GM18505 (cell line): ENCODE results near the gene CEACAM18.

ENCODE experiments used
- ATAC-seq: cut with Tn5 transposase; IDR thresholded peaks from one replicate; pipeline ENCODE4 v1.9.1; 2021; ENCODE audit not compliant: unreplicated experiment
- POLR2A ChIP-seq: IDR thresholded peaks from 4 replicates; pipeline ENCODE4 v1.6.1; 2011; ENCODE audit warnings: borderline replicate concordance; ENCODE audit not compliant: insufficient read depth, insufficient read length; ENCODE audit errors: extremely low read depth

Gene CEACAM18

GRCh38 chr19:51511353-51511752, 33.0 kb downstream of the CEACAM18 start:
- no peak for ATAC-seq
- TF ChIP-seq POLR2A = no peak

- ATAC-seq = no peak
Measured at GRCh38 chr19:51513968-51514367, 35.6 kb downstream of the CEACAM18 start.

DNA sequence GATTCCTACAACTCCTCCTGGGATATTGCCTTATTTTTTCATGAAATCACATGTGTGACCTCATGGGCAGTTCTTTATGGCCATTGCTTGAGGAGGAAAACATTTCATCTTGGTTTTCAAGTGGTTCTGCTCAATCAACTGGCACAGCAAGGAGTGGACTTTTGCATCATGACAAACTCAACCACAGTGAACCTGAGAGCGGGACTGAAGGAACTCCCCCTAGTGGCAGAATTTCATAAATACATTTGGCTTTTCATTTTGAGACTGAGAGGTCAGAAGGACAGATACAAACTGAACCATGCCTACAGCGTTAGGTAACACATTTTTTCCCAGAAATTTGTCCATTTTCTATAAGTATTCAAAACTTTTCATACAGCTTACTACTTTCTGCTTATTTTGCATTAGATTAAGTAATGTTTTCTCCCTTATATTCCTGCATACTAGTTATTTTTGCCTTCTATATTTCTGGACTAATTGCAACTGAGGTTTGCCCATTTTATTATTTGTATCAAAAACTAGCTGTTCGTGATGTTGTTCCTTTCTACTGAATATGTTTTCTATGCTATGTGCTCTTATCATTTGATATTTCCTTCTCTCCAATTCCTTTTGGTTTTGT, 36.6 kb downstream of the CEACAM18 start:
- no peak for TF ChIP-seq POLR2A
- ATAC-seq = no peak

More at GRCh38 chr19:51513968-51514367, 35.6 kb downstream of the CEACAM18 start:
- no peak for TF ChIP-seq POLR2A

- ATAC-seq = no peak
- TF ChIP-seq POLR2A = no peak
Measured at GRCh38 chr19:51520728-51521127, 42.4 kb downstream of the CEACAM18 start.

DNA sequence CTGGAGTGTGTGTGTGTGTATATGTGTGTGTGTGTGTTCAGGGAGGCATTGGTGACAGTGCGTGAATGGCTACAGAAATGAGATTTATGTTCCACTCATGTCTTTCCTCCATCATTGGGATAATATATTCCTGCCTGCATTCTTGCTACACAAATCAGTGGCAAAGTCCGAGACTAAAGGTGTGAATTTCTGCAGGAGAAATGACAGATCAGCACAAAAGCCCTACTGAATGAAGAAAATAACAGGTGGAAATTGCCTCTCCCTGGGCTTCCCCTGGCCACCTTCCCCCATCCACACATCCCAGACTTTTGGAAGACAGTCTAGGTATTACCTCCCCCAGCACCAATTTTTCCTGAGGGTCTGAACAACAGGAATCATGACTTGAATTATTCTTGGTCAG, 43.0 kb downstream of the CEACAM18 start:
- ATAC-seq = no peak
- no peak for TF ChIP-seq POLR2A

DNA sequence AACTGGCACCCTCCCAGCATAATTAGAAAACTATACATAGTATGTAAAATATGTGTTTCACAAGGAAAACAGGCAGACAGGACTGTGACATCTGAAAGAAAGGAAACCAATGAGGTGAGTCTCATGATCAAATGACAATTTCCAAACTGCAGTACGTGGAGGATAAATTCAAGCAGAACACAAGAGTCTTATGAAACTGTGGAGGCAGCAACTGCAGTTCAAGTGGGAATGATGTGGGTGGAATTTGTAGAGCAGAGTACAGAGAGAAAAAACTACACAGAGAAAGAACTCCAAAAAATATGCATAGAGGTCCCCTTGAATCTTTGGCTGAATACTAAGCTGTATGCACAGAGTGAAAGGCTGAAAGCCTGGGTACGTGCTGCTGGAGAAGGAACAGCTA, 43.4 kb downstream of the CEACAM18 start:
- TF ChIP-seq POLR2A = no peak
- no peak for ATAC-seq

DNA sequence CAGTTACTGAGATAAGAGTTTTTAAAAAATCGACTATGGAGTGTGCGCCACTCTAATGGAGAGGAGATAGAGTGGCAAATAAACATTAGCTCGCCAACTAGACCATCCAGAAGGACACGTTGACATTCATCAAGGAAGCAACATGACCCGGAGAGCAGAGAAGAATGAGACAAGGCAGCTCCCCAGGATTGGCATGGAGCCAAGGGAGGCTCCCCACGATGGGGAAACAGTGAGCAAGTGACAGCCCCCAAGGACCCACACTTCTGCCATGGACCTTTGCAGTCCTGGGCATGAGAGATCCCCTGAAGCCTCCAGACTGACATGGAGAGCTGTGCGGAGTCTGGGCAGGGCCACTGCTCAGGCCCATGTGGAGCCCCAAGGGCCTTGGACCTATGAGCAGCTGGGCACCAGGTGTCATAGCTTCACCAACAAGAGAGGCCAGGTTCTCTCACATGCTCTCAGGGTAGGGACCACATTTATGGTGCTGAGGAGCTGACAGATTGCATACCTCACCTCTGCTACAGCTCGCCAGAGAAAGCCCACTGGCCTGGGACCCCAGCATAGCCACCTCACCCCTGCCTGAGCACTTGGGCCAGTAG, 46.4 kb downstream of the CEACAM18 start:
- no peak for TF ChIP-seq POLR2A
- no peak for ATAC-seq

GRCh38 chr19:51525651-51526050, 47.3 kb downstream of the CEACAM18 start:
- ATAC-seq = no peak

GRCh38 chr19:51529301-51529700, 51.0 kb downstream of the CEACAM18 start:
- no peak for ATAC-seq
- no peak for TF ChIP-seq POLR2A

More at GRCh38 chr19:51525651-51526050, 47.3 kb downstream of the CEACAM18 start:
- TF ChIP-seq POLR2A = no peak

- TF ChIP-seq POLR2A = no peak
- no peak for ATAC-seq
Measured at GRCh38 chr19:51530616-51531015, 52.3 kb downstream of the CEACAM18 start.

- ATAC-seq = peak; percentile 68
Measured at GRCh38 chr19:51531349-51532315, 53.3 kb downstream of the CEACAM18 start, which contains the start of gene SIGLEC6. Gene SIGLEC6, minus strand, starts transcription at chr19:51531670. Its CDS starts 22 bp downstream, at chr19:51531648.

GRCh38 chr19:51535535-51535934, 57.2 kb downstream of the CEACAM18 start:
- no peak for TF ChIP-seq POLR2A
- ATAC-seq = no peak

More at GRCh38 chr19:51531349-51532315, 53.3 kb downstream of the CEACAM18 start, which contains the start of gene SIGLEC6:
- TF ChIP-seq POLR2A = peak; percentile 51

GRCh38 chr19:51539821-51540366, 61.6 kb downstream of the CEACAM18 start:
- ATAC-seq = no peak
- TF ChIP-seq POLR2A = no peak
